A549 (cell line): ENCODE measurements around the gene SULT1A1. TPM values are rescaled to one million over a fixed set of nuclear protein-coding genes. Genes with fewer than 3 reads are reported as not detected.
"Not testable (repeated sequence)": the region's sequence is repeated elsewhere in the genome, so short reads cannot be mapped to it uniquely, and the experiment has no call there.

Source experiments
- ATAC-seq, 2 experiments: fragments of 200-7000 bp in 1 of 2; fragments of >200 bp in 1 of 2; cut with Nextera tagmentation in 1 of 2; cut with Tn5 transposase in 1 of 2; 3 replicates each; pipeline versions ENCODE4 v1.8.0 to v1.9.1; 2018 to 2020; ENCODE audit warnings: mild to moderate bottlenecking in 1 of 2, moderate library complexity in 1 of 2
- CTCF ChIA-PET: fragments of 300-600 bp; sonication (Branson Sonifier 250); formaldehyde crosslinking; extraction: SDS; loops from one replicate; lab custom pipeline; 2021; ENCODE audit warnings: antibody characterized with exemption, inconsistent platforms; lab: Yijun Ruan, JAX
- POLR2A ChIA-PET: fragments of 350-600 bp; formaldehyde crosslinking; extraction: SDS; loops from one replicate; lab custom pipeline; 2021; ENCODE audit warnings: antibody characterized with exemption, inconsistent platforms; lab: Yijun Ruan, JAX
- DNase-seq, 2 experiments: peaks; one replicate each; pipeline versions ENCODE4 v3.0.0 to v3.0.0-alpha.2; 2011 to 2016; ENCODE audit warnings: low read depth in 1 of 2, low spot score in 1 of 2
- FAIRE-seq: peaks from 2 replicates; lab custom pipeline; 2011; peaks lifted over from hg19 to GRCh38; lab: Jason Lieb, UNC
- H3K27ac ChIP-seq, 2 experiments: fragments of >200 bp; sonication (Bioruptor Twin); formaldehyde crosslinking; 3 replicates each; pipeline ENCODE4 v1.5.1; 2016 to 2017
- H3K4me1 ChIP-seq: fragments of >200 bp; sonication (Bioruptor Twin); formaldehyde crosslinking; 3 replicates; pipeline ENCODE4 v1.6.1; 2016
- H3K4me2 ChIP-seq: fragments of >200 bp; sonication (Bioruptor Twin); formaldehyde crosslinking; 3 replicates; pipeline ENCODE4 v1.6.1; 2016
- H3K4me3 ChIP-seq: fragments of >200 bp; sonication (Bioruptor Twin); formaldehyde crosslinking; 3 replicates; pipeline ENCODE4 v1.5.1; 2016
- H3K9me3 ChIP-seq: fragments of >200 bp; sonication (Bioruptor Twin); formaldehyde crosslinking; 3 replicates; pipeline ENCODE4 v1.6.1; 2016
- ATOH8 ChIP-seq: fragments of 250-450 bp; sonication (Bioruptor Pico); IDR thresholded peaks from 2 replicates; pipeline ENCODE4 v1.5.0; 2020; ENCODE audit warnings: low read depth, mild to moderate bottlenecking, moderate library complexity
- EHF ChIP-seq: fragments of 250-450 bp; sonication (Bioruptor Pico); IDR thresholded peaks from 2 replicates; pipeline ENCODE4 v1.5.0; 2020; ENCODE audit warnings: mild to moderate bottlenecking
- EP300 ChIP-seq, 2 experiments: fragments of >200 bp; sonication (Bioruptor Twin); formaldehyde crosslinking; IDR thresholded peaks; 2 replicates in 1 of 2; 3 replicates in 1 of 2; pipeline ENCODE4 v1.6.1; 2016 to 2017
- FOSB ChIP-seq: fragments of 250-450 bp; sonication (Bioruptor Pico); IDR thresholded peaks from 2 replicates; pipeline ENCODE4 v1.5.0; 2020; ENCODE audit warnings: mild to moderate bottlenecking, moderate library complexity
- FOSL2 ChIP-seq, 2 experiments: fragments of 450-650 bp in 1 of 2; fragments of >200 bp in 1 of 2; sonication (Bioruptor Twin) in 1 of 2; formaldehyde crosslinking; IDR thresholded peaks; 2 replicates each; pipeline versions ENCODE4 v1.5.0 to v1.6.1; 2016 to 2020; ENCODE audit warnings: mild to moderate bottlenecking in 1 of 2, moderate library complexity in 1 of 2
- FOXS1 ChIP-seq: fragments of 250-450 bp; sonication (Bioruptor Pico); IDR thresholded peaks from 2 replicates; pipeline ENCODE4 v1.5.0; 2020; ENCODE audit warnings: mild to moderate bottlenecking, moderate library complexity
- RAD21 ChIP-seq, 2 experiments: fragments of >200 bp in 1 of 2; sonication (Bioruptor Twin) in 1 of 2; formaldehyde crosslinking in 1 of 2; IDR thresholded peaks in 1 of 2; conservative IDR thresholded peaks in 1 of 2; 2 replicates in 1 of 2; 3 replicates in 1 of 2; pipeline ENCODE4 v1.6.1; 2012 to 2018; ENCODE audit warnings: inconsistent platforms in 1 of 2
- RNF2 ChIP-seq: fragments of 200-600 bp; sonication (generic); IDR thresholded peaks from 2 replicates; pipeline ENCODE4 v1.6.1; 2016; ENCODE audit warnings: low read depth, mild to moderate bottlenecking, antibody characterized with exemption, moderate library complexity, borderline replicate concordance
- SMC3 ChIP-seq: fragments of >200 bp; sonication (Bioruptor Twin); formaldehyde crosslinking; IDR thresholded peaks from 3 replicates; pipeline ENCODE4 v1.6.1; 2018; ENCODE audit warnings: inconsistent platforms
- USF2 ChIP-seq: fragments of 450-650 bp; IDR thresholded peaks from 2 replicates; pipeline ENCODE4 v1.6.1; 2014; ENCODE audit warnings: antibody characterized with exemption
- ZSCAN20 ChIP-seq: fragments of 250-450 bp; sonication (Bioruptor Pico); IDR thresholded peaks from 2 replicates; pipeline ENCODE4 v1.8.0; 2022; ENCODE audit warnings: mild to moderate bottlenecking, moderate library complexity
- WGBS: methylation state at CpG from one replicate; pipeline ENCODE4 v1.1.6; 2017; ENCODE audit errors: missing lambda C conversion rate; 5-methylcytosine and 5-hydroxymethylcytosine counted together
- polyA plus RNA-seq, 4 experiments: library from polyadenylated mRNA; depleted of rRNA in 3 of 4; stranded (reverse); fragments of >200 nt; fragmentation: RNase III in 1 of 4; extraction: RNeasy Plus Mini Kit Qiagen cat#74134 plus additional on column Dnase treatment in 1 of 4; gene quantifications; 2 replicates in 3 of 4; 3 replicates in 1 of 4; pipeline ENCODE4 v1.2.3, GENCODE V29; 2011 to 2017
- TF ChIP-seq, protein P1 (sequence below): fragments of >200 bp; sonication (Bioruptor Twin); formaldehyde crosslinking; IDR thresholded peaks from 3 replicates; pipeline ENCODE4 v1.5.1; 2016

Gene SULT1A1
- polyA plus RNA-seq, 2 of the 4 experiments (the other 2 are of a cell fraction) = 2.5 to 4.0 TPM

DNA sequence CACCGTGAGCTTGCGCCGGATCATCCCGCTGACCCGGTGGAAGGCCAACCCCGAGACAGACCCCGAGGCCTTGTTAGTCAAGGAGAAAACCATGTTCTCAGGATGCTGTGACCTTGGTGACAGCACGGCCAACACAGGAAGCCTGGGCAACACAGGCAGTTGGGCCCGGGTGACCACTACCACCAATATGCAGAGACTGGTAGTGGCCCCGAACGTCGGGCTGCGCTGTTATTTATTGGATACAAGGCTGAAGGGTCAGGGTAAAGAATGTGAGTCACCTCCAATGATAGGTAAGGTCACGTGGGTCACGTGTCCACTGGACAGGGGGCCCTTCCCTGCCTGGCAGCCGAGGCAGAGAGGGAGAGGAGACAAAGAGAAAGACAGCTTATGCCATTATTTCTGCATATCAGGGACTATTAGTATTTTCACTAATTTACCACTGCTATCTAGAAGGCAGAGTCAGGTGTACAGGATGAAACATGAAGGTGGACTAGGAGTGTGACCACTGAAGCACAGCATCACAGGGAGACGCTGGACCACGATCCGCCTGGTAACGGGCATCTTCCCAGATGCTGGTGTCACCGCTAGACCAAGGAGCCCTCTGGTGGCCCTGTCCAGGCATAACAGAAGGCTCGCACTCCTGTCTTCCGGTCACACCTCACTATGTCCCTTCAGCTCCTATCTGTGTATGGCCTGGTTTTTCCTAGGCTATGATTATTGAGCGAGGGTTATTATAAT is 5.8 kb upstream of the SULT1A1 start:
- H3K4me2 ChIP-seq, H3K27ac ChIP-seq, FAIRE-seq, H3K9me3 ChIP-seq, H3K4me3 ChIP-seq, H3K4me1 ChIP-seq, POLR2A ChIA-PET: not testable (repeated sequence)
- peak; percentile 5 to 71; a peak in 3 of 6 replicates for ATAC-seq
- DNase-seq = peak in 1 of 2 experiments; percentile 58
- WGBS = 35% methylated on average over 16 of the region's 24 CpGs
- CTCF ChIA-PET = interaction anchor here (0.6 to 2.2 kb wide), 19 partner anchors 8 to 421 kb away, joined by 3 to 12 read pairs (median 4); partner anchors contain the start of genes CLN3 and SULT1A2
- peak; percentile 69 to 75 for TF ChIP-seq RAD21 (conservative IDR thresholded peaks at IDR 0.05 in 1 of 2, IDR thresholded peaks at IDR 0.05 in 1 of 2)
- TF ChIP-seq, protein P1, sequence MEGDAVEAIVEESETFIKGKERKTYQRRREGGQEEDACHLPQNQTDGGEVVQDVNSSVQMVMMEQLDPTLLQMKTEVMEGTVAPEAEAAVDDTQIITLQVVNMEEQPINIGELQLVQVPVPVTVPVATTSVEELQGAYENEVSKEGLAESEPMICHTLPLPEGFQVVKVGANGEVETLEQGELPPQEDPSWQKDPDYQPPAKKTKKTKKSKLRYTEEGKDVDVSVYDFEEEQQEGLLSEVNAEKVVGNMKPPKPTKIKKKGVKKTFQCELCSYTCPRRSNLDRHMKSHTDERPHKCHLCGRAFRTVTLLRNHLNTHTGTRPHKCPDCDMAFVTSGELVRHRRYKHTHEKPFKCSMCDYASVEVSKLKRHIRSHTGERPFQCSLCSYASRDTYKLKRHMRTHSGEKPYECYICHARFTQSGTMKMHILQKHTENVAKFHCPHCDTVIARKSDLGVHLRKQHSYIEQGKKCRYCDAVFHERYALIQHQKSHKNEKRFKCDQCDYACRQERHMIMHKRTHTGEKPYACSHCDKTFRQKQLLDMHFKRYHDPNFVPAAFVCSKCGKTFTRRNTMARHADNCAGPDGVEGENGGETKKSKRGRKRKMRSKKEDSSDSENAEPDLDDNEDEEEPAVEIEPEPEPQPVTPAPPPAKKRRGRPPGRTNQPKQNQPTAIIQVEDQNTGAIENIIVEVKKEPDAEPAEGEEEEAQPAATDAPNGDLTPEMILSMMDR = peak; percentile 53
- peak; percentile 60 for TF ChIP-seq SMC3
- peak; percentile 30; the same call in 1 of the 2 replicates for TF ChIP-seq USF2

GRCh38 chr16:28614561-28614960 is 4.7 kb upstream of the SULT1A1 start:
- H3K4me2 ChIP-seq, H3K27ac ChIP-seq, FAIRE-seq, POLR2A ChIA-PET, H3K4me1 ChIP-seq, ATAC-seq, H3K9me3 ChIP-seq, CTCF ChIA-PET, H3K4me3 ChIP-seq, DNase-seq: not testable (repeated sequence)
- WGBS = 86% methylated on average over 16 of the region's 16 CpGs

DNA sequence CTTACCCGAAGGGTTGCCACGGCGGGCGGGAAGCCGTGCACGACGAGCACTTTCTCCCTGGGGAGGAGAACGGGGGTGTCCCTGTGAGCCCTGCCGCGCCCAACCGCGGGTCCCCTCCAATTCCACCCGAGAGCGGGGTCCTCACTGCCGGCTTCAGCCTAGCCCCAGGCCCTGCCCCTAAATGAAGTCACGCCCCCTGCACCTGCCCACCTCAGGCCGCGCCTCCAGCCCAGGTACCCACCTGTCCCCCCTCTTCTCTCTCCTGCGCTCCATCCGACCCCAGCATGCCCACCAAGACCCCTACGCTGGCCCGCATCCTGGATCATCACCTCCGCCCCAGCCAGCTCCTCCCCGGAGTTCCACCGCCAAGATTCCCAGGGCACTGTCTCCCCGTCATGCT is 4.1 kb upstream of the SULT1A1 start:
- H3K4me2 ChIP-seq, DNase-seq, H3K4me3 ChIP-seq, H3K27ac ChIP-seq, FAIRE-seq, CTCF ChIA-PET, H3K9me3 ChIP-seq, ATAC-seq, POLR2A ChIA-PET: not testable (repeated sequence)
- WGBS = 86% methylated on average over 7 of the region's 26 CpGs
- H3K4me1 ChIP-seq = peaks cover 13% of the 10 kb centered on the region; the same call in 2 of the 3 replicates

- WGBS = no CpG with 5 or more reads among the region's 17 CpGs
- H3K27ac ChIP-seq, DNase-seq, H3K4me3 ChIP-seq, POLR2A ChIA-PET, H3K9me3 ChIP-seq, FAIRE-seq, CTCF ChIA-PET, H3K4me2 ChIP-seq: not testable (repeated sequence)
- peak; percentile 58 to 77 for ATAC-seq
- H3K4me1 ChIP-seq = peaks cover 13% of the 10 kb centered on the region; the same call in 2 of the 3 replicates
Measured at GRCh38 chr16:28612359-28613280, 2.8 kb upstream of the SULT1A1 start.

GRCh38 chr16:28610595-28611191 is 849 bp upstream of the SULT1A1 start:
- H3K4me3 ChIP-seq = no peak overlapping the region
- peaks cover 13% of the 10 kb centered on the region; the same call in 2 of the 3 replicates for H3K4me1 ChIP-seq
- ChIA-PET POLR2A (no interaction called here), CTCF (interaction anchor here (1.2 kb wide), 1 partner anchor 289 kb away, joined by 3 read pairs; no protein-coding TSS in a partner anchor)
- 77% methylated on average over 10 of the region's 10 CpGs for WGBS
- H3K9me3 ChIP-seq = no peaks in the 10 kb centered on the region
- no peak for ATAC-seq
- H3K27ac ChIP-seq = no peak overlapping the region
- no peak overlapping the region for H3K4me2 ChIP-seq
- FAIRE-seq = no peak
- DNase-seq = no peak
- no peak for TF ChIP-seq ZSCAN20 (CRISPR knock-in tag)
- no peak for TF ChIP-seq ATOH8 (CRISPR knock-in tag)
- no peak for TF ChIP-seq FOSB (CRISPR knock-in tag)
- no peak for TF ChIP-seq EP300 (IDR thresholded peaks at IDR 0.05)
- TF ChIP-seq FOXS1 (CRISPR knock-in tag) = no peak
- no peak for TF ChIP-seq EHF
- no peak for TF ChIP-seq FOSL2 (IDR thresholded peaks at IDR 0.05)
- TF ChIP-seq FOSL2 (CRISPR knock-in tag; IDR thresholded peaks at IDR 0.05) = no peak
- no peak for TF ChIP-seq RNF2
